Suprapubic skin (tissue), 4 donors: ENCODE results near the gene SPDYC. TPM values are rescaled to one million over a fixed set of nuclear protein-coding genes. Genes with fewer than 3 reads are reported as not detected.

Experiments
- DNase-seq, 2 donors: peaks; one replicate each; pipeline ENCODE4 v3.0.0-alpha.2; 2019; ENCODE audit warnings: low spot score in 2 of 2
- H3K27ac ChIP-seq: fragments of 200-600 bp; sonication (generic); one replicate; pipeline ENCODE4 v1.5.1; 2019
- H3K27me3 ChIP-seq: fragments of 200-600 bp; sonication (generic); one replicate; pipeline ENCODE4 v1.5.1; 2019
- H3K36me3 ChIP-seq: fragments of 200-600 bp; sonication (generic); one replicate; pipeline ENCODE4 v1.5.1; 2019
- H3K4me1 ChIP-seq: fragments of 200-600 bp; sonication (generic); one replicate; pipeline ENCODE4 v1.5.1; 2019
- H3K4me3 ChIP-seq: fragments of 200-600 bp; sonication (generic); one replicate; pipeline ENCODE4 v1.5.1; 2019; ENCODE audit warnings: mild to moderate bottlenecking
- H3K9me3 ChIP-seq: fragments of 200-600 bp; sonication (generic); one replicate; pipeline ENCODE4 v1.5.1; 2019
- CTCF ChIP-seq, 2 donors: fragments of 200-600 bp in 1 of 2; fragments of 450-650 bp in 1 of 2; sonication (generic) in 1 of 2; IDR thresholded peaks; one replicate each; pipeline ENCODE4 v1.5.1; 2016 to 2019; ENCODE audit warnings: antibody characterized with exemption in 2 of 2, mild to moderate bottlenecking in 1 of 2, moderate library complexity in 1 of 2
- EP300 ChIP-seq: sonication (generic); formaldehyde crosslinking; IDR thresholded peaks from one replicate; pipeline ENCODE4 v1.6.1; 2017; ENCODE audit warnings: antibody characterized with exemption
- POLR2A ChIP-seq, 2 donors: fragments of 450-650 bp; IDR thresholded peaks; one replicate each; pipeline ENCODE4 v1.6.1; 2017; ENCODE audit warnings: antibody characterized with exemption in 2 of 2, mild to moderate bottlenecking in 2 of 2, moderate library complexity in 2 of 2
- POLR2AphosphoS5 ChIP-seq, 3 donors: sonication (generic); formaldehyde crosslinking; IDR thresholded peaks; one replicate each; pipeline ENCODE4 v1.6.1; 2017; ENCODE audit warnings: antibody characterized with exemption in 3 of 3
- WGBS: methylation state at CpG from one replicate; pipeline ENCODE4 v1.1.5; 2018; 5-methylcytosine and 5-hydroxymethylcytosine counted together
- total RNA-seq, 4 donors: library from RNA; depleted of rRNA; stranded (reverse); fragments of >200 nt; gene quantifications; one replicate each; pipeline ENCODE4 v1.1.0, GENCODE V29; 2016

Gene SPDYC
- total RNA-seq, 4 donors from 2014 or later: not detected

- H3K9me3 ChIP-seq: no peaks in the 10 kb centered on the region
- no peak overlapping the region for H3K27ac ChIP-seq
- H3K4me3 ChIP-seq: no peak overlapping the region
- 94% methylated on average over 18 of the region's 18 CpGs for WGBS
- TF ChIP-seq POLR2A (IDR thresholded peaks at IDR 0.05) (no peak), EP300 (no peak)
- peaks cover 76% of the 10 kb centered on the region for H3K36me3 ChIP-seq
- H3K4me1 ChIP-seq: peaks cover 16% of the 10 kb centered on the region
- H3K27me3 ChIP-seq: no peaks in the 10 kb centered on the region
- DNase-seq: peak in 1 of 2 donors; percentile 37
Measured at GRCh38 chr11:65188486-65188885, 18.5 kb downstream of the SPDYC start.

- peak in 1 of 2 donors; percentile 60 for DNase-seq
- Histone ChIP-seq H3K9me3 (no peaks in the 10 kb centered on the region), H3K4me3 (no peak overlapping the region), H3K27me3 (no peaks in the 10 kb centered on the region), H3K27ac (no peak overlapping the region), H3K36me3 (peaks cover 82% of the 10 kb centered on the region), H3K4me1 (peaks cover 9% of the 10 kb centered on the region)
- TF ChIP-seq POLR2A (IDR thresholded peaks at IDR 0.05): no peak
- TF ChIP-seq CTCF (IDR thresholded peaks at IDR 0.05): no peak
- TF ChIP-seq POLR2AphosphoS5 (IDR thresholded peaks at IDR 0.05): no peak
- WGBS: 83% methylated on average over 10 of the region's 10 CpGs
Measured at GRCh38 chr11:65189191-65189590, 19.2 kb downstream of the SPDYC start.

DNA sequence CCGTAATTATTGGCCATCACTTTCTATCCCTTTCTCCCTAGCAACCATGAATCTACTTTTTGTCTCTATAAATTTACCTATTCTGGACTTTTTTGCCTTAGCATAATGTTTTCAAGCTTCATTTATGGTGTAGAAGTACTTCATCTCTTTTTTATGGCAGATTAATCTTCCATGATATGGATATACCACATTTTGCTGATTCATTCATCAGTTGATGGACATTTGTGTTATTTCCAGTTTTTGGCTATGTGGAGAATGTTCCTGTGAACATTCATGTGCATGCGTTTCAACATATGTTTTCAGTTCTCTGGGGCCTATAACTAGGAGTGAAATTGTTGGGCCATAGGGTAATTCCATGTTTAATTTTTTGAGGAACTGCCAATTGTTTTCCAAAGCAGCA lies 24.5 kb downstream of the SPDYC start:
- Histone ChIP-seq H3K4me3 (no peak overlapping the region), H3K27me3 (no peaks in the 10 kb centered on the region), H3K9me3 (no peaks in the 10 kb centered on the region), H3K36me3 (peaks cover 76% of the 10 kb centered on the region), H3K27ac (no peak overlapping the region), H3K4me1 (no peaks in the 10 kb centered on the region)
- TF ChIP-seq POLR2A (IDR thresholded peaks at IDR 0.05) (no peak), EP300 (no peak), CTCF (IDR thresholded peaks at IDR 0.05) (no peak), POLR2AphosphoS5 (IDR thresholded peaks at IDR 0.05) (no peak)
- no peak for DNase-seq
- 92% methylated on average over 2 of the region's 2 CpGs for WGBS

DNA sequence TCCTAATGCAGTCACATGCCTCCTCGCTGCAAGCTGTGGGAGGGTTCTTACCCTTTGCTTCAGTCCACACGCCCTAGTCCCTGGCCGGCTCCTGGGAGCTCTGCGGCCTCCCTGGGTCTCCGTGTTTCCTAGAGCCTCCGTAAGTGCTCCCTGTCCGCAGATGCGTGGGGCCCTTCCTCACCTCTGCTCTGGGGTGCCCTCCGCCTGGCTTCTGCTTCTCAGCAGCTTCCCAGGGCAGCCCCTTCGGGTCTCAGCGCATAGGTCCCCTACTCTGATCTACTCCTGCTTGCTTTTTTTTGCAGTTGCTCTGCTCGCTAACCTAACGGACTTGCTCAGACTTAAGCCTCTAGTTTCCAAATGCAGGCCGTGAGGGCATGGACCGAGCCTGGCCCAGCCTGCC lies 34.1 kb downstream of the SPDYC start:
- Histone ChIP-seq H3K27ac (no peak overlapping the region), H3K4me3 (no peak overlapping the region), H3K9me3 (no peaks in the 10 kb centered on the region), H3K27me3 (no peaks in the 10 kb centered on the region), H3K36me3 (peaks cover 86% of the 10 kb centered on the region), H3K4me1 (no peaks in the 10 kb centered on the region)
- 94% methylated on average over 13 of the region's 15 CpGs for WGBS
- no peak for TF ChIP-seq EP300
- TF ChIP-seq POLR2A (IDR thresholded peaks at IDR 0.05): no peak
- TF ChIP-seq POLR2AphosphoS5 (IDR thresholded peaks at IDR 0.05): no peak
- no peak for TF ChIP-seq CTCF (IDR thresholded peaks at IDR 0.05)
- DNase-seq: peak in 1 of 2 donors; percentile 64

DNA sequence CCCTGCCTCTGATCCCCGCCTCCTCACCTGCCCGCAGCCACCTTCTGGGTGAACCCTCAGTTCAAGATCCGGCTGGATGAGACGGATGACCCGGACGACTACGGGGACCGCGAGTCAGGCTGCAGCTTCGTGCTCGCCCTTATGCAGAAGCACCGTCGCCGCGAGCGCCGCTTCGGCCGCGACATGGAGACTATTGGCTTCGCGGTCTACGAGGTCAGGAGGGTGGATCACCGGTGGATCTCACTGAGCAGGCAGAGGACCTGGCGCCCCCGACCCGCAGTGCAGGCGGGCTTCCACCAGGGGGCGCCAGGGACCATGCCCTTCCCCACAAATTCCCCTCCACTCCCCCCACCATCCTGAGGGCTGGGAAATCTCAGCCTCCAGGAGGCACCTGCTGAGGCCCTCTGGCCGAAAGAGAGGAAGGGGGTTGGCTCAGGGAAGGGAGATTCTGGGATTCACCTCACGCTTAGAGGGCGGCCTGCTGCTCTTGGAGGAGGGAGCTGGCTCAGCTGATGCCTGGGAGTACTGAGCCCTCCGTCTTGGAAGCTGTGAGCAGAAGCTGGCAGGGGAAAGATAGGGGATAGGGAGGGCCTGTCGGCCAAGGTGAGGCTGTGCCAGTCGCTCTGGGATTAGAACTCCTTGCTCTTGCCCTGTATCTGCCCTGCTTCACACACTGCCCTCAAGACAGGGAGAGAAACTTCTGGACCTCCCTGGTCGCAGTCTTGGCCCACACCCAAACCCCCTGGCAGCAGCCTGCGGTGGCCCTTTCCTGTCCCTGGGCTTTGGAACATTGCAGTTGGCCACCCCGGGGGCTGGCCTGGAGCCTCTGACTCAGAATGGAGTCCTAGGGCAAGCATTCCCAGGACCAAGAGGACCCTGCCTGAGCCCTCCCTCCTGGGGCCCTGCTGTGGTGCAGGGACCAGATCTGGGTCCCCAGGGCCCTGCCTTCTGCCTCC lies 34.9 kb downstream of the SPDYC start:
- WGBS: 90% methylated on average over 11 of the region's 38 CpGs
- no peak for TF ChIP-seq EP300
- TF ChIP-seq CTCF (IDR thresholded peaks at IDR 0.05): peak; percentile 67 to 93
- peak in 1 of 2 donors; percentile 77 for DNase-seq
- no peaks in the 10 kb centered on the region for H3K9me3 ChIP-seq
- H3K27ac ChIP-seq: no peak overlapping the region
- no peak overlapping the region for H3K4me3 ChIP-seq
- H3K36me3 ChIP-seq: peaks cover 88% of the 10 kb centered on the region
- no peaks in the 10 kb centered on the region for H3K4me1 ChIP-seq
- no peaks in the 10 kb centered on the region for H3K27me3 ChIP-seq
